H9 (cell line): ENCODE results near the gene CTNNAL1. TPM values are rescaled to one million over a fixed set of nuclear protein-coding genes. Genes with fewer than 3 reads are reported as not detected.

ENCODE experiments used
- DNase-seq: peaks from one replicate; pipeline ENCODE4 v3.0.0-alpha.2; 2017
- H2AFZ ChIP-seq: one replicate; pipeline ENCODE4 v1.6.1; 2013; ENCODE audit warnings: mild to moderate bottlenecking, low read length, control low read depth, moderate library complexity
- H2AK5ac ChIP-seq: 2 replicates; pipeline ENCODE4 v1.6.1; 2013; ENCODE audit warnings: low read length, control low read depth, mixed read lengths; ENCODE audit not compliant: insufficient read length
- H2BK120ac ChIP-seq: one replicate; pipeline ENCODE4 v1.6.1; 2013; ENCODE audit warnings: low read depth, mild to moderate bottlenecking, low read length, control low read depth, inconsistent platforms; ENCODE audit not compliant: poor library complexity, severe bottlenecking
- H2BK12ac ChIP-seq: 2 replicates; pipeline ENCODE4 v1.6.1; 2013; ENCODE audit warnings: low read length, control low read depth, mixed read lengths, low read depth; ENCODE audit not compliant: insufficient read length
- H2BK15ac ChIP-seq: 2 replicates; pipeline ENCODE4 v1.6.1; 2013; ENCODE audit warnings: low read depth, low read length, control low read depth
- H2BK20ac ChIP-seq: one replicate; pipeline ENCODE4 v1.6.1; 2013; ENCODE audit warnings: low read depth, mild to moderate bottlenecking, low read length, control low read depth, inconsistent platforms; ENCODE audit not compliant: poor library complexity, severe bottlenecking
- H2BK5ac ChIP-seq: 2 replicates; pipeline ENCODE4 v1.6.1; 2013; ENCODE audit warnings: low read length, control low read depth, mixed read lengths; ENCODE audit not compliant: insufficient read length
- H3K14ac ChIP-seq: 2 replicates; pipeline ENCODE4 v1.6.1; 2013; ENCODE audit warnings: low read length, control low read depth; ENCODE audit not compliant: insufficient read depth
- H3K18ac ChIP-seq: 2 replicates; pipeline ENCODE4 v1.6.1; 2013; ENCODE audit warnings: low read depth, mild to moderate bottlenecking, mixed read lengths, low read length, control low read depth; ENCODE audit not compliant: insufficient read length
- H3K23ac ChIP-seq: 2 replicates; pipeline ENCODE4 v1.6.1; 2013; ENCODE audit warnings: low read length, control low read depth, mixed read lengths, low read depth; ENCODE audit not compliant: insufficient read length
- H3K23me2 ChIP-seq: 2 replicates; pipeline ENCODE4 v1.6.1; 2013; ENCODE audit warnings: low read depth, mild to moderate bottlenecking, mixed read lengths, low read length, control low read depth; ENCODE audit not compliant: insufficient read length, poor library complexity, severe bottlenecking
- H3K27ac ChIP-seq: 2 replicates; pipeline ENCODE4 v1.5.1; 2013; ENCODE audit warnings: low read length, control low read depth, mixed read lengths, low read depth; ENCODE audit not compliant: insufficient read length
- H3K27me3 ChIP-seq: 2 replicates; pipeline ENCODE4 v1.6.1; 2013; ENCODE audit warnings: low read length, control low read depth, inconsistent platforms; ENCODE audit not compliant: insufficient read depth
- H3K4ac ChIP-seq: 2 replicates; pipeline ENCODE4 v1.6.1; 2013; ENCODE audit warnings: low read depth, mild to moderate bottlenecking, control low read depth, inconsistent platforms, low read length, moderate library complexity
- H3K4me1 ChIP-seq: 2 replicates; pipeline ENCODE4 v1.6.1; 2013; ENCODE audit warnings: low read length, control low read depth, inconsistent platforms; ENCODE audit not compliant: insufficient read depth
- H3K4me2 ChIP-seq: 2 replicates; pipeline ENCODE4 v1.6.1; 2013; ENCODE audit warnings: low read length, control low read depth, mixed read lengths; ENCODE audit not compliant: insufficient read length, insufficient read depth
- H3K56ac ChIP-seq: 2 replicates; pipeline ENCODE4 v1.6.1; 2013; ENCODE audit warnings: low read depth, mild to moderate bottlenecking, mixed read lengths, low read length, control low read depth; ENCODE audit not compliant: insufficient read length
- H3K79me1 ChIP-seq: 2 replicates; pipeline ENCODE4 v1.6.1; 2013; ENCODE audit warnings: low read depth, mild to moderate bottlenecking, moderate library complexity, low read length, control low read depth, inconsistent platforms; ENCODE audit not compliant: insufficient read depth, poor library complexity, severe bottlenecking
- H3K79me2 ChIP-seq: 2 replicates; pipeline ENCODE4 v1.6.1; 2013; ENCODE audit warnings: low read length, control low read depth, inconsistent platforms; ENCODE audit not compliant: insufficient read depth
- H3K9ac ChIP-seq: 2 replicates; pipeline ENCODE4 v1.6.1; 2013; ENCODE audit warnings: low read length, control low read depth, mixed read lengths; ENCODE audit not compliant: insufficient read length; ENCODE audit errors: extremely low read depth
- H3K9me3 ChIP-seq: one replicate; pipeline ENCODE4 v1.6.1; 2013; ENCODE audit warnings: low read depth, low read length, inconsistent platforms; ENCODE audit not compliant: control insufficient read depth
- H3T11ph ChIP-seq: one replicate; pipeline ENCODE4 v1.6.1; 2013; ENCODE audit warnings: mild to moderate bottlenecking, low read length, control low read depth, inconsistent platforms
- H4K20me1 ChIP-seq: one replicate; pipeline ENCODE4 v1.6.1; 2013; ENCODE audit not compliant: control insufficient read depth, insufficient read length, insufficient read depth
- H4K5ac ChIP-seq: 2 replicates; pipeline ENCODE4 v1.6.1; 2013; ENCODE audit warnings: low read depth, mild to moderate bottlenecking, mixed read lengths, low read length, control low read depth; ENCODE audit not compliant: insufficient read length
- H4K8ac ChIP-seq: replicated peaks from 2 replicates; pipeline ENCODE4 v1.6.1; 2013; ENCODE audit warnings: low read length, control low read depth, mixed read lengths, low read depth; ENCODE audit not compliant: insufficient read length
- H4K91ac ChIP-seq: 2 replicates; pipeline ENCODE4 v1.6.1; 2013; ENCODE audit warnings: low read depth, mild to moderate bottlenecking, moderate library complexity, mixed read lengths, low read length, control low read depth; ENCODE audit not compliant: insufficient read length
- H3K27ac Mint-ChIP-seq, 3 experiments: 2 replicates in 2 of 3; 3 replicates in 1 of 3; pipeline ENCODE4 v1.8.0; 2020 to 2021; ENCODE audit warnings: mixed read lengths in 3 of 3, mild to moderate bottlenecking in 1 of 3, moderate library complexity in 1 of 3
- H3K27me3 Mint-ChIP-seq: 2 replicates; pipeline ENCODE4 v1.8.0; 2021; ENCODE audit warnings: low read depth, mild to moderate bottlenecking, moderate library complexity, mixed read lengths
- H3K36me3 Mint-ChIP-seq, 3 experiments: 2 replicates in 2 of 3; 3 replicates in 1 of 3; pipeline ENCODE4 v1.8.0; 2020 to 2021; ENCODE audit warnings: low read depth in 3 of 3, mixed read lengths in 3 of 3; ENCODE audit not compliant: insufficient read depth in 1 of 3
- H3K4me1 Mint-ChIP-seq, 2 experiments: 2 replicates each; pipeline ENCODE4 v1.8.0; 2020; ENCODE audit warnings: mixed read lengths in 2 of 2
- H3K4me3 Mint-ChIP-seq, 2 experiments: 2 replicates in 1 of 2; 3 replicates in 1 of 2; pipeline ENCODE4 v1.8.0; 2020 to 2021; ENCODE audit warnings: mild to moderate bottlenecking in 2 of 2, mixed read lengths in 2 of 2, moderate library complexity in 1 of 2
- H3K9me3 Mint-ChIP-seq, 2 experiments: 2 replicates in 1 of 2; 3 replicates in 1 of 2; pipeline ENCODE4 v1.8.0; 2020; ENCODE audit warnings: mild to moderate bottlenecking in 2 of 2, mixed read lengths in 2 of 2, moderate library complexity in 1 of 2
- CTCF ChIP-seq: fragments of 200-600 bp; sonication (generic); conservative IDR thresholded peaks from 3 replicates; pipeline ENCODE4 v1.8.0; 2021; ENCODE audit warnings: antibody characterized with exemption, mild to moderate bottlenecking
- WGBS: extraction: QIAGEN DNeasy Blood & Tissue Kit; methylation state at CpG from one replicate; pipeline ENCODE4 v1.1.7; 2013; ENCODE audit warnings: missing lambda C conversion rate, low lambda C conversion rate, mixed read lengths; ENCODE audit not compliant: insufficient read length; ENCODE audit errors: extremely low coverage; 5-methylcytosine and 5-hydroxymethylcytosine counted together
- total RNA-seq: library from RNA; stranded (reverse); gene quantifications from 2 replicates; pipeline ENCODE4 v1.2.1, GENCODE V29; 2021

The CTNNAL1 gene
- total RNA-seq, 1 experiment from 2014 or later: 52.9 TPM

DNA sequence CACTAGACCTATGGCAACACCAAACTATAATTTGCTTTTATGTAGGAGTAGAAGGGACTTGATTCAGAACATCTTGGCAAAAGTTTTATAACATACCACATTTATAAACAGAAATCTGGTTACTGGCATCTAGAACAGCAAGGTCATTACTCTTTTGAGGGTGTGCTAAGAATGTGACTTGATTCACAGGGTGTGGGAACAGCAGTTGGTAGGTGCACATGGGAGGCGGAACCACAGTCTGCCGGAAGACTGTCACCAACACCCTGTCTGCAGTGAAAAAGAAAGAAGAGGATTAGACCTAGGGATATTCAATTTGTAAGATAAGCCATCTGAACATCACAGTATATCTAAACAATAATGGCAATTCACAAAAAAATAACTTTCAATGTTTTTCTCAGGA lies 102.4 kb downstream of the CTNNAL1 start:
- H3K4me3 Mint-ChIP-seq: no peak overlapping the region
- no peaks in the 10 kb centered on the region for H3K4me1 ChIP-seq

More for the DNA sequence above, 102.4 kb downstream of the CTNNAL1 start:
- Histone ChIP-seq H3K23me2 (no peaks in the 10 kb centered on the region), H3K9me3 (no peaks in the 10 kb centered on the region), H3K27me3 (no peaks in the 10 kb centered on the region), H3K56ac (no peak overlapping the region), H2BK120ac (no peak overlapping the region), H4K20me1 (no peaks in the 10 kb centered on the region), H4K8ac (no peak overlapping the region), H2AK5ac (no peak overlapping the region), H2AFZ (no peak overlapping the region), H3K79me2 (no peaks in the 10 kb centered on the region), H4K91ac (no peak overlapping the region), H3K9ac (no peak overlapping the region), H3K14ac (no peak overlapping the region), H4K5ac (no peak overlapping the region), H3K27ac (no peak overlapping the region), H3K18ac (no peak overlapping the region), H2BK5ac (no peak overlapping the region), H3K23ac (no peak overlapping the region), H2BK15ac (no peak overlapping the region), H3K4me2 (no peak overlapping the region), H2BK12ac (no peak overlapping the region), H3K4ac (no peak overlapping the region), H3K79me1 (no peaks in the 10 kb centered on the region), H3T11ph (no peak overlapping the region), H2BK20ac (no peak overlapping the region)
- no peak for DNase-seq
- Mint-ChIP-seq H3K4me1 (no peaks in the 10 kb centered on the region), H3K27ac (no peak overlapping the region), H3K27me3 (no peaks in the 10 kb centered on the region), H3K36me3 (peaks cover 21 to 78% (median 54%) of the 10 kb centered on the region in 3 experiments; a peak in 6 of 7 replicates), H3K9me3 (no peaks in the 10 kb centered on the region)
- no peak for TF ChIP-seq CTCF
- no CpG with 5 or more reads among the region's 2 CpGs for WGBS
